Breast epithelium (tissue), 4 donors: ENCODE data around the gene RBBP5. TPM values are rescaled to one million over a fixed set of nuclear protein-coding genes. Genes with fewer than 3 reads are reported as not detected.

Source experiments
- DNase-seq, 2 donors: peaks; one replicate each; pipeline ENCODE4 v3.0.0-alpha.2; 2019; ENCODE audit warnings: low spot score in 2 of 2
- H3K27ac ChIP-seq, 2 donors: fragments of 200-600 bp; sonication (generic) in 1 of 2; one replicate each; pipeline ENCODE4 v1.5.1; 2016 to 2019; ENCODE audit warnings: mild to moderate bottlenecking in 1 of 2
- H3K27me3 ChIP-seq, 2 donors: fragments of 200-600 bp; sonication (generic) in 1 of 2; one replicate each; pipeline versions ENCODE4 v1.5.1 to v1.6.0; 2017 to 2019; ENCODE audit warnings: control low read depth in 1 of 2, mild to moderate bottlenecking in 1 of 2
- H3K36me3 ChIP-seq: fragments of 200-600 bp; one replicate; pipeline ENCODE4 v1.5.1; 2019
- H3K4me1 ChIP-seq, 2 donors: fragments of 200-600 bp; sonication (generic); one replicate each; pipeline ENCODE4 v1.5.1; 2016 to 2019; ENCODE audit warnings: control low read depth in 1 of 2
- H3K4me3 ChIP-seq, 3 donors: fragments of 200-600 bp; sonication (generic); 1 replicate in 2 of 3; 2 replicates in 1 of 3; pipeline ENCODE4 v1.5.1; 2016 to 2019; ENCODE audit warnings: mild to moderate bottlenecking in 3 of 3, moderate library complexity in 2 of 3
- H3K9me3 ChIP-seq, 2 donors: fragments of 200-600 bp; sonication (generic) in 1 of 2; one replicate each; pipeline ENCODE4 v1.5.1; 2016 to 2019; ENCODE audit warnings: control low read depth in 1 of 2
- POLR2A ChIP-seq: fragments of 450-650 bp; IDR thresholded peaks from one replicate; pipeline ENCODE4 v1.6.1; 2016; ENCODE audit warnings: antibody characterized with exemption, mild to moderate bottlenecking, moderate library complexity
- POLR2AphosphoS5 ChIP-seq, 3 donors: sonication (generic); formaldehyde crosslinking; IDR thresholded peaks; one replicate each; pipeline ENCODE4 v1.6.1; 2017; ENCODE audit warnings: antibody characterized with exemption in 3 of 3
- intact Hi-C: fragments of 100-400 bp; cut with DNase I; formaldehyde crosslinking; loops from one replicate; pipeline ENCODE4 v1.15.1; 2023; ENCODE audit warnings: low total_unique reads
- total RNA-seq, 3 donors: library from RNA; depleted of rRNA; stranded (reverse); fragments of >200 nt; gene quantifications; one replicate each; pipeline ENCODE4 v1.1.0, GENCODE V29; 2016
- TF ChIP-seq, protein P1 (sequence below), 3 donors: fragments of 450-650 bp; IDR thresholded peaks; one replicate each; pipeline ENCODE4 v1.5.1; 2016 to 2017; ENCODE audit warnings: antibody characterized with exemption in 3 of 3, mild to moderate bottlenecking in 3 of 3, moderate library complexity in 3 of 3

Gene RBBP5
- total RNA-seq, 3 donors from 2014 or later, result 15.7 to 25.5 (median 15.8) TPM

DNA sequence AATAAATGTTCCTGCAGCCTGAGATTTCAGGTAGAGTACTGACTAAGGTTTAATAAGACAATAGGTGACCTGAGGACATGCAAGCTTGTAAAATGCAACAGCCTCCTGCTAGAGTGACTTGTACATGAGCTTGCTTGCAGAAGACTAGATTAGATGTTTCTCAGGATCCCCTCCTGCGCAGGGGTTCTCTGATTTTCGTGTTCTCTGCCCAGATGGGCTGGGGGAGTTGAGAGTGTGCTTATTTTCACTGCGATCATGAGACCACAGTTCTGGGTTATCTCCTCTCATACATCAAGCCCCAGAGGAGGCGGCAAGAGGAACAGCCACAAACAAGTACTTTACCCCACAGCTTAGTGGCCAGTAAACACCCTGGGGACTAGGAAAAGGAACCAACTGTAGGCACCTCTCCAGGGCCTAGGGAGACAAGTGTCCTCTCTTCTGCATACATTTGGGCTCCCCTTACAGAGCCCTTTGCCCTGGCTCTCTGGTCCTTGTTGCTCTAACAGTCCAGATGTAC is 45.5 kb downstream of the RBBP5 start:
- no peak for TF ChIP-seq POLR2A
- TF ChIP-seq, protein P1, sequence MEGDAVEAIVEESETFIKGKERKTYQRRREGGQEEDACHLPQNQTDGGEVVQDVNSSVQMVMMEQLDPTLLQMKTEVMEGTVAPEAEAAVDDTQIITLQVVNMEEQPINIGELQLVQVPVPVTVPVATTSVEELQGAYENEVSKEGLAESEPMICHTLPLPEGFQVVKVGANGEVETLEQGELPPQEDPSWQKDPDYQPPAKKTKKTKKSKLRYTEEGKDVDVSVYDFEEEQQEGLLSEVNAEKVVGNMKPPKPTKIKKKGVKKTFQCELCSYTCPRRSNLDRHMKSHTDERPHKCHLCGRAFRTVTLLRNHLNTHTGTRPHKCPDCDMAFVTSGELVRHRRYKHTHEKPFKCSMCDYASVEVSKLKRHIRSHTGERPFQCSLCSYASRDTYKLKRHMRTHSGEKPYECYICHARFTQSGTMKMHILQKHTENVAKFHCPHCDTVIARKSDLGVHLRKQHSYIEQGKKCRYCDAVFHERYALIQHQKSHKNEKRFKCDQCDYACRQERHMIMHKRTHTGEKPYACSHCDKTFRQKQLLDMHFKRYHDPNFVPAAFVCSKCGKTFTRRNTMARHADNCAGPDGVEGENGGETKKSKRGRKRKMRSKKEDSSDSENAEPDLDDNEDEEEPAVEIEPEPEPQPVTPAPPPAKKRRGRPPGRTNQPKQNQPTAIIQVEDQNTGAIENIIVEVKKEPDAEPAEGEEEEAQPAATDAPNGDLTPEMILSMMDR (IDR thresholded peaks at IDR 0.05), result no peak
- no peak for TF ChIP-seq POLR2AphosphoS5 (IDR thresholded peaks at IDR 0.05)
- H3K27me3 ChIP-seq, result no peaks in the 10 kb centered on the region
- intact Hi-C loops, result no loop called here

DNA sequence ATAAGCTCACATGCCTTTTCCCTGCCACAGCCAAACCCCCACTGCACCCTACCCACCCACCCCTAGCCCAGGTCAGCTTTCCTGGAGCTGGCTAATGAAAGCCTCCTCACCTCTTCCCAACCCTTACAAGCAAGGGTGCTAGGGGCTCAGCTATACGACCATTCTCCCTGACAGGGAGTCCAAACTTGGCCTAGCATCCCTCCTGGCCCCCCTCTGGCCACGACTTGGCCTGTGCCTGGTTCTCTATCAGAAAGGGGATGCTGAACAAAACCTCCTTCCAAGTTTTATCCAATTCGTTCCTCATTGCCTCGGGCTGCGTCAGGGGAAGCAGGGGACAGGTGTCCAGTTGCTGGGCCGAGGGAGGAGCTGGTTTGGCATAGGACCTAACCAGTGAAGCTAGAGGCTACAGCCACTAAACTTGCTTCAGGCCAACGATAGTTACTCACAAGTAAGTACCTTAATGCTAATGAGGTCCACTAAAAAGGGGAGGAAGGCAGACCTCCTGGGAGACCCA is 46.1 kb downstream of the RBBP5 start:
- DNase-seq, result peak in 1 of 2 donors; percentile 9
- H3K27ac ChIP-seq, result no peak overlapping the region
- no peaks in the 10 kb centered on the region for H3K27me3 ChIP-seq
- H3K9me3 ChIP-seq, result no peaks in the 10 kb centered on the region
- TF ChIP-seq POLR2AphosphoS5 (IDR thresholded peaks at IDR 0.05) (no peak), POLR2A (no peak)
- TF ChIP-seq, protein P1 (IDR thresholded peaks at IDR 0.05), result no peak
- H3K4me1 ChIP-seq, result no peaks in the 10 kb centered on the region
- no peaks in the 10 kb centered on the region for H3K36me3 ChIP-seq
- no peak overlapping the region for H3K4me3 ChIP-seq
- intact Hi-C loops, result no loop called here

More for the DNA sequence above, 45.5 kb downstream of the RBBP5 start:
- DNase-seq, result peak in 1 of 2 donors; percentile 12
- no peak overlapping the region for H3K27ac ChIP-seq
- H3K4me1 ChIP-seq, result no peaks in the 10 kb centered on the region
- no peaks in the 10 kb centered on the region for H3K9me3 ChIP-seq
- H3K36me3 ChIP-seq, result no peaks in the 10 kb centered on the region
- no peak overlapping the region for H3K4me3 ChIP-seq

DNA sequence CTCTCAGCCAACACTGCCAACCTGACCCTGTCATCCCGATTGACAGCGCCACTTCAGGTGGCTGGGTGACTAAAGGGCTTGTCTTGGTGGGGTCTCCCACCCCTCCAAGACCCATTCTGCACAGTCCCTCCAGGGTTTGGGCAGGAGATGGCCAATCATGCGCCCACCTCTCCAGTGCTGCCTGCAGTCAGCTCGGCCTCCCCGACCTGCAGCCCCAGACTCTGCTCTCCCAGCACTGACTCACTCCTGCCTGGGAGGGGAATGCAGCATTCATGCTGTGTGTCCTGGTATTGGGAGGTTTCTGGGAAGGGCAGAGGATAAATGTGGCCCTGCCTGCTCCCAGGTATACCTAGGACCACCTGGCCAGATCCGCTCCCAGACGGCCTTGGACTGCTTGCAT is 47.3 kb downstream of the RBBP5 start:
- no peak for DNase-seq
- Histone ChIP-seq H3K4me3 (no peak overlapping the region), H3K27me3 (no peaks in the 10 kb centered on the region), H3K36me3 (no peaks in the 10 kb centered on the region), H3K9me3 (no peaks in the 10 kb centered on the region), H3K4me1 (no peaks in the 10 kb centered on the region), H3K27ac (no peak overlapping the region)
- intact Hi-C loops, result no loop called here
- TF ChIP-seq, protein P1 (IDR thresholded peaks at IDR 0.05), result no peak
- TF ChIP-seq POLR2A, result no peak
- TF ChIP-seq POLR2AphosphoS5 (IDR thresholded peaks at IDR 0.05), result no peak

DNA sequence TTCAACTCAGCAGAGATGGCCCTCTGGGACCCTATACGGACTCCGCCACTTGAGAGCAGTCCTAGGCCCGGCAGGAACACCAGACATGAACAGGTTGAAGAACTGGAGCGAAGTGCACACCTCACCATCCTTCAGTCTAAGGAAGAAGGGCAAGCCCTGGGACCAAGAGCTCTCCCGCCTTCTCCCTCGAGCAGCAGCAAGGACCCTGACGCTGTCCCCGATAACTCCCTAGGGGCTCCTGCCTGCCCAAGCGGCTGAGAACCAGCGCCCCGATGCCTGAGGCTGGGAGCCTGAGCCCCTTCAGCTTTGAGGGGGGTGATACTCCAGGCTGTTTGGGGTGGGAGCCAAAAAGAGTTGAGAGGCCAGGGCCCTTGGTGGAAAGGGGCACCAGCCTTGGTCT is 47.7 kb downstream of the RBBP5 start:
- Histone ChIP-seq H3K27ac (no peak overlapping the region), H3K27me3 (no peaks in the 10 kb centered on the region), H3K9me3 (no peaks in the 10 kb centered on the region), H3K4me3 (no peak overlapping the region), H3K36me3 (no peaks in the 10 kb centered on the region), H3K4me1 (no peaks in the 10 kb centered on the region)
- DNase-seq, result no peak
- intact Hi-C loops, result no loop called here
- TF ChIP-seq POLR2AphosphoS5 (IDR thresholded peaks at IDR 0.05) (no peak), POLR2A (no peak)
- TF ChIP-seq, protein P1 (IDR thresholded peaks at IDR 0.05), result no peak

DNA sequence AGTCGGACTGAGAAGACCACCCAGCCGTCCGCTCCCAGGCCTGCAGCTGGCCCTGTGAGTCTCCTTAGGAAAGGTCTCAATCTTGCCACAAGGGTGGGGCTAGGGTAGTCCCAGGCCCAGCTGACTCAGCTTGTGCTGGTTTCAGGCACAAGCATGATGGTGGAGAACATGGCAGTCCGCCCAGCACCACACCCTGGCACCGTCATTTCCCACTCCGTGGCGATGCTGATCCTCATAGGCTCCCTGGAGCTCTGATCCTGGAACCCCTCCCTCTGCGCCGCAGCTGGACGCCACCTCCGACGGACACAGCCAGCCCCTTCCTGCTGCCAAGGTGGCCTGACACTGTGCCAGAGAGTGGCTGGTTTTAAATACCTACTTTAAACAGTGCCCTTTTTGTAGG is 48.3 kb downstream of the RBBP5 start:
- Histone ChIP-seq H3K4me1 (no peaks in the 10 kb centered on the region), H3K4me3 (no peak overlapping the region), H3K9me3 (no peaks in the 10 kb centered on the region), H3K27ac (no peak overlapping the region), H3K27me3 (no peaks in the 10 kb centered on the region), H3K36me3 (no peaks in the 10 kb centered on the region)
- DNase-seq, result no peak
- intact Hi-C loops, result no loop called here
- TF ChIP-seq POLR2AphosphoS5 (IDR thresholded peaks at IDR 0.05), result no peak
- no peak for TF ChIP-seq POLR2A
- TF ChIP-seq, protein P1 (IDR thresholded peaks at IDR 0.05), result no peak
